ENCODE data around the gene CENPV.
"Not testable (repeated sequence)": the region's sequence is repeated elsewhere in the genome, so short reads cannot be mapped to it uniquely, and the experiment has no call there.

Gene CENPV

DNA sequence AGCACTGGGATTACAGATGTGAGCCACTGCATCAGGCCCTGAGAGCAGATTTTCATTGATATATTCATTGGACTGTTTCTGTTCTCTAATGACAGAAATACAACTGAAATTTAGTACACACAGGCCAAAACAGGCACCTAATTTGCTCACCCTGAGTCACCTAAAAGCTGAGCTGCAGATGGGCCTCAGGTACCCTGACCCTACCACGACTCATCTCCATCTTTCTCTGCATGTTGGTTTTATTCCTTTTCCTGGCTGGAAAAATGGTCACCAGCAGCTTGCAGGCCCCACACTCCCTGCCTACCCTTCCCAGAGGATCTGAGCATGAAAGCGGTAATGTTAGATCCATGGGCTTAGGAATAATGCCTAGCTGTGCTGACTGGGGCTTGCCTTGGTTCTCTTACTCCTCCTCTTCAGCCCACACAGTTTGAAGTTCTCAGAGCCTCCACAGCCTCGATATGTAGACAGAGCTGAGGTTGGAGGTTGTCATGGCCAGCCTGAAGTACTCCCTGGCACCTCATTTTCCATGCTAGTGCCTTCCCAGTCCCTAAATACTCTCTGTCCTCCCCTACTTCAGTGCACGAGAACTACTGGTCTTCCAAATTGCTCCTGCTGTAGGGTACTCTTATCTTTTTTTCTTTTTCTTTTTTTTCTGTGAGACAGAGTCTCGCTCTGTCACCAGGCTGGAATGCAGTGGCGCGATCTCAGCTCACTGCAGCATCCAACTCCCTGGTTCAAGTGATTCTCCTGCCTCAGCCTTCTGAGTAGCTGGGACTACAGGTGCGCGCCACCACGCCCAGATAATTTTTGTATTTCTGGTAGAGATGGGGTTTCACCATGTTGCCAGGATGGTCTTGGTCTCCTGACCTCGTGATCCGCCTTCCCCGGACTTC is 51.1 kb downstream of the CENPV start:
- no peak overlapping the region for H3K4me3 ChIP-seq (replicated peaks; ENCODE audit: low read depth, low read length)
- DNase-seq (ENCODE audit: extremely low read depth, low read depth): no peak
- TF ChIP-seq, protein P1, sequence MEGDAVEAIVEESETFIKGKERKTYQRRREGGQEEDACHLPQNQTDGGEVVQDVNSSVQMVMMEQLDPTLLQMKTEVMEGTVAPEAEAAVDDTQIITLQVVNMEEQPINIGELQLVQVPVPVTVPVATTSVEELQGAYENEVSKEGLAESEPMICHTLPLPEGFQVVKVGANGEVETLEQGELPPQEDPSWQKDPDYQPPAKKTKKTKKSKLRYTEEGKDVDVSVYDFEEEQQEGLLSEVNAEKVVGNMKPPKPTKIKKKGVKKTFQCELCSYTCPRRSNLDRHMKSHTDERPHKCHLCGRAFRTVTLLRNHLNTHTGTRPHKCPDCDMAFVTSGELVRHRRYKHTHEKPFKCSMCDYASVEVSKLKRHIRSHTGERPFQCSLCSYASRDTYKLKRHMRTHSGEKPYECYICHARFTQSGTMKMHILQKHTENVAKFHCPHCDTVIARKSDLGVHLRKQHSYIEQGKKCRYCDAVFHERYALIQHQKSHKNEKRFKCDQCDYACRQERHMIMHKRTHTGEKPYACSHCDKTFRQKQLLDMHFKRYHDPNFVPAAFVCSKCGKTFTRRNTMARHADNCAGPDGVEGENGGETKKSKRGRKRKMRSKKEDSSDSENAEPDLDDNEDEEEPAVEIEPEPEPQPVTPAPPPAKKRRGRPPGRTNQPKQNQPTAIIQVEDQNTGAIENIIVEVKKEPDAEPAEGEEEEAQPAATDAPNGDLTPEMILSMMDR (IDR thresholded peaks at IDR 0.05; ENCODE audit: low read depth, low read length, missing control alignments): no peak

DNA sequence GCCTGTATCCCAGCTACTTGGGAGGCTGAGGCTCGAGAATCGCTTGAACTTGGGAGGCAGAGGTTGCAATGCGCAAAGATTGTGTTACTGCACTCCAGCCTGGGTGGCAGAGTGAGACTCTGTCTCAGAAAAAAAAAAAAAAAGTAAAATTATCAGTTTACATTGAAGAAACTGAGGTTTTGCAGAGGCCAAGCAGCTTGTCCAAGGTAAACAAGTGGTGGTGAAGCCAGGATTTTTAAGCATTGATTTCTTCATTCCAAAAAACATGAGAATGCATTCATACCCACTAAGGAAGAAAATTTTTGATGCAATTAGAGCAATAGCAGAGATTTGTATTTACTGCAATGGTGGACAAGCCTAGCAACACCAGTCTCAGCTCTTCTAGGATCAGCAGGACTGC is 52.7 kb downstream of the CENPV start:
- no peak for DNase-seq (ENCODE audit: extremely low read depth, low read depth)
- H3K4me3 ChIP-seq (replicated peaks; ENCODE audit: low read depth, low read length): no peak overlapping the region
- TF ChIP-seq, protein P1 (IDR thresholded peaks at IDR 0.05; ENCODE audit: low read depth, low read length, missing control alignments): no peak

DNA sequence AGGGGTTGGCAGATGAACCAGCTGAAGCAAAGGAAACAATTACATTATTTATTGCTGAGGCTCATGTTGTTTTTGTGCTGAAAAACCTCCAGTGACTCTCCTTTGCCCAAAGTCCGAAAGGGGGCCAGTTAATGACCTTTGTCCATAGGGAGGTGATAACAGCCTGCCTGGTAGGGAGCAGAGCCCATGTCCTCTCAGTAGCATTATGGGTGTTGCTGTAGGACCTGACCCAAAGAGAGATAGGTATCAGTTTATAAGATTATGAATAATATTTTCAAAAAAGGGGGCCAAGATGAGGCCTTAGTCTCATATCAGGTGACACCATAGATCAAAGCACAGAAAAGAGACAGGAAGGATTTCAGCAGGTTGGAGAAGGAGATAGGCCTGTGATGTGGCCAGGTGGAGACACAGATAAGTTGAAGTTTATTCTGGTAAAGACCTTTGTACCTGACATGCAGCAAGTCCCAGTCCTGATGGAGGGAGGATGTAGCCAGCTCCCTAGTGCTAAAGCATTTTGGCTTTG is 55.1 kb downstream of the CENPV start:
- DNase-seq (ENCODE audit: extremely low read depth, low read depth): no peak
- TF ChIP-seq, protein P1 (IDR thresholded peaks at IDR 0.05; ENCODE audit: low read depth, low read length, missing control alignments): no peak
- H3K4me3 ChIP-seq (replicated peaks; ENCODE audit: low read depth, low read length): no peak overlapping the region

DNA sequence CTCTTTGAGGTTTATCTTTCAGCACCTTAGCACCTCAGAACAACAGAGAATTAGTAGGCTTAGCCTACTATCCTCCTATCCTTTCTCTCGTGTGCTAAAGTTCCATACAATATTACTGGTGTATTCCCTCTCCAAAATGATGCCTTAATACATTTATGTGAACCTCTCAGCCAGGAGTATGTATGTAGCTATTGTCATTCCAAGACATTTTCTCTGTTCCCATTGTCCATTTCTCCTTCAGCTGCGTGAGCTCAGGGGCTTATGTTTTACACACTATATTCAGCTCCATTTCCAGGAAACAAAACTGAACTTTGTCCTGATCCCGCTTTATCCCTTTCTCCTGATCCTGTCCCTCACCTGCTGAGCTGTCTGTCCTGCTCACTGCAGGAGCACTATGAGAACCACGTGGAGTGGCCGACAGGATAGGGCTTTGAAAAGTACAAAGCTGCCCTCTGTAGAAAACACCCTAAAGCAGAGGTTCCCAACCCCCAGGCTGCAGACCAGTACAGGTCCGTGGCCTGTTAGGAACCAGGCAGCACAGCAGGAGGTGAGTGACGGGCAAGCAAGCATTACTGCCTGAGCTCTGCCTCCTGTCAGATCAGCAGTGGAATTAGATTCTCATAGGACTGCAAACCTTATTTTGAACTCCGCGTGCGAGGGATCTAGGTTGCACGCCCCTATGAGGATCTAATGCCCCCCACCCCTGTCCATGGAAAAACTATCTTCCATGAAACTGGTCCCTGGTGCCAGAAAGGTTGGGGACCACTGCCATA is 55.7 kb downstream of the CENPV start:
- H3K4me3 ChIP-seq (replicated peaks; ENCODE audit: low read depth, low read length): no peak overlapping the region
- TF ChIP-seq, protein P1 (IDR thresholded peaks at IDR 0.05; ENCODE audit: low read depth, low read length, missing control alignments): no peak
- no peak for DNase-seq (ENCODE audit: extremely low read depth, low read depth)

DNA sequence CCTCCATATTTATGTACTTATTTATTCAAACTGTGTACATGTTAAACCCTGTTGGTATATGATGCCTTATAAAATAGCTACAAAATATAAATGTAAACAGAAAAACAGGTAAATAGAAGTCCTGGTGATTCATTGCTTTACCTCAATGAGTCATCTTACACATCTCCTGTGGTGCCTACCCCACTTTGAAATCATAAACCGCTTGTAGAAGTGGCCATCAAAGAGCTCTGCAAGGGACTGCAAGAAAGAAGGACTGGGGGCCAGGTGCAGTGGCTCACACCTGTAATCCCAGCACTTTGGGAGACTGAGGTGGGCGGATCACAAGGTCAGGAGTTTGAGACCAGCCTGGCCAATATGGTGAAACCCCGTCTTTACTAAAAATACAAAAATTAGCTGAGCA is 57.2 kb downstream of the CENPV start:
- DNase-seq (ENCODE audit: extremely low read depth, low read depth); H3K4me3 ChIP-seq (replicated peaks; ENCODE audit: low read depth, low read length): not testable (repeated sequence)

DNA sequence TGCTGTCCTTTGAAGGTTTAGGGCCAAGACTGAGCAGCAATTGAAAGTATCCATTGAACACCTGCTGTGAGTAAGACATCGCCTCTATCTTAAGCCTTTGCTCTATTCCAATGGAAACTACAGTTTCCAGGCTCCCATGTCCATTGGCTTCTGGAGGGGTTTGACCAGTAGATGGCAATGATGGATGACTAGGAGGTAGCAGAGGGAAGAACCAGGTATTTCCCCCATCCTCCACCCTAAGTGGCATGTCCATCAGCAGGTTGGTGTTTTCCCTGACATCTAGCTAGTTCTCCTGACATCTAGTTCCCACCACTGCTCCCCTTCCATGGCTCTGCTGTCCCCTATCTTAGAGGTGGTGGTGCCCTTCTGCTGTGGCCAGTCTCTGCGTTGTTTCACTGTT is 58.7 kb downstream of the CENPV start:
- no peak overlapping the region for H3K4me3 ChIP-seq (replicated peaks; ENCODE audit: low read depth, low read length)
- TF ChIP-seq, protein P1 (IDR thresholded peaks at IDR 0.05; ENCODE audit: low read depth, low read length, missing control alignments): no peak
- no peak for DNase-seq (ENCODE audit: extremely low read depth, low read depth)

DNA sequence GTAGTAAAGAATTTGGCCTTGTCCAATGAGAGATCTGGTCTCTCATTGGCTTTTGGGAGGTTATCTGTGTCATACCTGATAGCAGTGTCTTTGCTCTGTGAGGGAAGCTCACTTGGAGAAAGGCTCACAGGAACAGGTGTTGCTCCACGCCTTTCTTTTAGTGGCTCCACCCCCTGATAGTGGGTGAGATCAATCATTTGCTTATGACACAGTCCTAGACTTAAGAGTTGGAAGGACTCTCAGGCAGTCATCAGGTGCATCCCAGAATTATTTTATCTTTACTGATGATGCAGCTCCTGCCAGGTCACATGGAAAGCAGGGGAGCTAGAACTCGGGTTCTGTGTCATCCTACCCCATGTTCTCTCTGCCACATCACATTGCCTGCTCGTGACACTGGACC is 59.3 kb downstream of the CENPV start:
- no peak for DNase-seq (ENCODE audit: extremely low read depth, low read depth)
- TF ChIP-seq, protein P1 (IDR thresholded peaks at IDR 0.05; ENCODE audit: low read depth, low read length, missing control alignments): no peak
- H3K4me3 ChIP-seq (replicated peaks; ENCODE audit: low read depth, low read length): no peak overlapping the region

Measured in HFF-Myc (cell line).